HEK293 (cell line): Measurements from ENCODE around the gene TTC12.

Experiments
- CTCF ChIA-PET: fragments of 350-600 bp; formaldehyde crosslinking; extraction: SDS; loops from one replicate; lab custom pipeline; 2021; ENCODE audit warnings: antibody characterized with exemption; lab: Yijun Ruan, JAX
- POLR2A ChIA-PET: fragments of 300-600 bp; formaldehyde crosslinking; extraction: SDS; loops from one replicate; lab custom pipeline; 2020; ENCODE audit warnings: antibody characterized with exemption, inconsistent platforms; lab: Yijun Ruan, JAX
- H3K27ac ChIP-seq: fragments of 200-500 bp; sonication (Bioruptor generic); 2 replicates; pipeline ENCODE4 v1.5.1; 2014; ENCODE audit warnings: low read depth, low read length, control low read depth, inconsistent platforms; ENCODE audit errors: extremely low read depth
- H3K36me3 ChIP-seq, 2 experiments: fragments of 200-500 bp in 1 of 2; sonication (Bioruptor generic) in 1 of 2; 1 replicate in 1 of 2; 2 replicates in 1 of 2; pipeline ENCODE4 v1.5.1; 2014 to 2017; ENCODE audit warnings: inconsistent platforms in 2 of 2, low read length in 2 of 2; ENCODE audit not compliant: control insufficient read depth in 2 of 2, insufficient read depth in 1 of 2
- H3K4me1 ChIP-seq: fragments of 200-500 bp; sonication (Bioruptor generic); 2 replicates; pipeline ENCODE4 v1.5.1; 2014; ENCODE audit warnings: mild to moderate bottlenecking, low read length, inconsistent platforms; ENCODE audit not compliant: control insufficient read depth, insufficient read depth
- H3K4me3 ChIP-seq: 2 replicates; pipeline ENCODE4 v1.5.1; 2011; ENCODE audit warnings: low read depth, mild to moderate bottlenecking, control low read depth, low read length, moderate library complexity
- H3K9me3 ChIP-seq: fragments of 200-500 bp; sonication (Bioruptor generic); 2 replicates; pipeline ENCODE4 v1.5.1; 2014; ENCODE audit warnings: low read depth, low read length, inconsistent platforms; ENCODE audit not compliant: control insufficient read depth, insufficient read depth
- ATF2 ChIP-seq: fragments of 450-650 bp; formaldehyde crosslinking; IDR thresholded peaks from 2 replicates; pipeline ENCODE4 v1.5.1; 2016; ENCODE audit warnings: missing biosample characterization, missing genetic modification characterization, low read depth
- GLI4 ChIP-seq: fragments of 450-650 bp; formaldehyde crosslinking; IDR thresholded peaks from 2 replicates; pipeline ENCODE4 v1.5.1; 2016; ENCODE audit warnings: missing biosample characterization, missing genetic modification characterization
- HOXA7 ChIP-seq: sonication (generic); formaldehyde crosslinking; IDR thresholded peaks from 2 replicates; pipeline ENCODE4 v1.8.1; 2022; ENCODE audit warnings: missing genetic modification reagents, borderline replicate concordance
- SALL2 ChIP-seq: fragments of 450-650 bp; formaldehyde crosslinking; IDR thresholded peaks from 2 replicates; pipeline ENCODE4 v1.5.0; 2017; ENCODE audit warnings: missing biosample characterization, mild to moderate bottlenecking, missing genetic modification characterization, borderline replicate concordance
- SP7 ChIP-seq: fragments of 450-650 bp; formaldehyde crosslinking; IDR thresholded peaks from 2 replicates; pipeline ENCODE4 v1.5.1; 2016; ENCODE audit warnings: missing biosample characterization, missing genetic modification characterization
- WT1 ChIP-seq: fragments of 450-650 bp; formaldehyde crosslinking; IDR thresholded peaks from 2 replicates; pipeline ENCODE4 v1.5.1; 2016; ENCODE audit warnings: missing biosample characterization, missing genetic modification characterization
- ZBTB10 ChIP-seq: fragments of 450-650 bp; formaldehyde crosslinking; IDR thresholded peaks from 2 replicates; pipeline ENCODE4 v1.5.1; 2016; ENCODE audit warnings: missing biosample characterization, missing genetic modification characterization
- ZBTB48 ChIP-seq: fragments of 450-650 bp; formaldehyde crosslinking; IDR thresholded peaks from 2 replicates; pipeline ENCODE4 v1.5.1; 2016; ENCODE audit warnings: missing biosample characterization, missing genetic modification characterization
- ZBTB7A ChIP-seq: fragments of 450-650 bp; formaldehyde crosslinking; IDR thresholded peaks from 2 replicates; pipeline ENCODE4 v1.5.1; 2016; ENCODE audit warnings: low read depth, missing biosample characterization, missing genetic modification characterization
- ZIC2 ChIP-seq: fragments of 450-650 bp; formaldehyde crosslinking; IDR thresholded peaks from 2 replicates; pipeline ENCODE4 v1.5.1; 2016; ENCODE audit warnings: missing biosample characterization, missing genetic modification characterization
- ZNF121 ChIP-seq: fragments of 450-650 bp; formaldehyde crosslinking; IDR thresholded peaks from 2 replicates; pipeline ENCODE4 v1.5.1; 2016; ENCODE audit warnings: missing biosample characterization, missing genetic modification characterization
- ZNF133 ChIP-seq: fragments of 450-650 bp; formaldehyde crosslinking; IDR thresholded peaks from 2 replicates; pipeline ENCODE4 v1.5.1; 2016; ENCODE audit warnings: missing biosample characterization, missing genetic modification characterization
- ZNF19 ChIP-seq: fragments of 450-650 bp; formaldehyde crosslinking; IDR thresholded peaks from 2 replicates; pipeline ENCODE4; 2016; ENCODE audit warnings: missing biosample characterization, missing genetic modification characterization, low read depth
- ZNF391 ChIP-seq: fragments of 450-650 bp; formaldehyde crosslinking; IDR thresholded peaks from 2 replicates; pipeline ENCODE4 v1.5.1; 2016; ENCODE audit warnings: low read depth, missing biosample characterization, missing genetic modification characterization, borderline replicate concordance
- ZNF488 ChIP-seq: fragments of 450-650 bp; formaldehyde crosslinking; IDR thresholded peaks from 2 replicates; pipeline ENCODE4 v1.5.1; 2016; ENCODE audit warnings: missing biosample characterization, missing genetic modification characterization
- ZNF529 ChIP-seq: fragments of 450-650 bp; formaldehyde crosslinking; IDR thresholded peaks from 2 replicates; pipeline ENCODE4 v1.5.1; 2017; ENCODE audit warnings: missing genetic modification characterization, missing biosample characterization; ENCODE audit not compliant: insufficient replicate concordance
- ZNF654 ChIP-seq: fragments of 450-650 bp; formaldehyde crosslinking; IDR thresholded peaks from 2 replicates; pipeline ENCODE4 v1.5.1; 2016; ENCODE audit warnings: low read depth, missing biosample characterization, missing genetic modification characterization
- ZNF692 ChIP-seq: fragments of 450-650 bp; formaldehyde crosslinking; IDR thresholded peaks from 2 replicates; pipeline ENCODE4 v1.5.1; 2016; ENCODE audit warnings: missing biosample characterization, missing genetic modification characterization

TTC12 gene

GRCh38 chr11:113404859-113405430, 90.6 kb downstream of the TTC12 start (continued):
- no peak for TF ChIP-seq ZNF692 (tag by site-specific recombination)
- no peak for TF ChIP-seq ZBTB48 (tag by site-specific recombination)
- no peak for TF ChIP-seq SP7 (tag by site-specific recombination)
- TF ChIP-seq ZNF19 (tag by site-specific recombination): no peak
- TF ChIP-seq HOXA7 (CRISPR knock-in tag): no peak
- no peak for TF ChIP-seq ZNF121
- no peak for TF ChIP-seq GLI4 (tag by site-specific recombination)
- no peak for TF ChIP-seq ZNF529 (tag by site-specific recombination)

GRCh38 chr11:113405724-113406478, 91.5 kb downstream of the TTC12 start:
- Histone ChIP-seq H3K36me3 (no peaks in the 10 kb centered on the region), H3K4me3 (no peak overlapping the region), H3K27ac (no peak overlapping the region), H3K9me3 (no peaks in the 10 kb centered on the region), H3K4me1 (no peaks in the 10 kb centered on the region)
- ChIA-PET CTCF (interaction anchor here (0.6 kb wide), 1 partner anchor 20 kb away, joined by 3 read pairs; no protein-coding TSS in a partner anchor), POLR2A (no interaction called here)
- TF ChIP-seq ATF2 (tag by site-specific recombination): no peak

- Histone ChIP-seq H3K36me3 (no peaks in the 10 kb centered on the region), H3K4me3 (no peak overlapping the region)
- CTCF ChIA-PET: no interaction called here
- TF ChIP-seq ZIC2 (tag by site-specific recombination) (0 out of 2 replicates have a peak, but pooled peaks have one; percentile 22), ZNF391 (no peak)
- TF ChIP-seq, all 188 proteins: peak for 1
- no peaks in the 10 kb centered on the region for H3K4me1 ChIP-seq
- no peaks in the 10 kb centered on the region for H3K9me3 ChIP-seq
- no peak overlapping the region for H3K27ac ChIP-seq
- POLR2A ChIA-PET: no interaction called here
These were observed 92.8 kb downstream of the TTC12 start for GRCh38 chr11:113407163-113407562.

- no peaks in the 10 kb centered on the region for H3K4me1 ChIP-seq
- CTCF ChIA-PET: no interaction called here
- TF ChIP-seq ZNF133 (tag by site-specific recombination) (no peak), WT1 (tag by site-specific recombination) (no peak), ZBTB7A (tag by site-specific recombination) (no peak), ZNF654 (tag by site-specific recombination) (no peak), ZNF488 (tag by site-specific recombination) (no peak), SALL2 (tag by site-specific recombination) (no peak), ZBTB10 (tag by site-specific recombination) (no peak)
- TF ChIP-seq, all 188 proteins: peak for 0
- Histone ChIP-seq H3K9me3 (no peaks in the 10 kb centered on the region), H3K27ac (no peak overlapping the region), H3K36me3 (no peaks in the 10 kb centered on the region), H3K4me3 (no peak overlapping the region)
- POLR2A ChIA-PET: interaction anchor here (0.6 kb wide), 1 partner anchor 10 kb away, joined by 3 read pairs; no protein-coding TSS in a partner anchor
These were observed 93.8 kb downstream of the TTC12 start for GRCh38 chr11:113408206-113408605.
